T-cell (primary cell): Measurements from ENCODE around the gene ZNF26. TPM values are rescaled to one million over a fixed set of nuclear protein-coding genes. Genes with fewer than 3 reads are reported as not detected.
"Not testable (repeated sequence)": the region's sequence is repeated elsewhere in the genome, so short reads cannot be mapped to it uniquely, and the experiment has no call there.

Experiments used
- ATAC-seq, 4 experiments: fragments of 200-7000 bp in 3 of 4; fragments of 150-1000 bp in 1 of 4; cut with Tn5 transposase; replicated peaks in 1 of 4; 1 replicate in 3 of 4; 2 replicates in 1 of 4; pipeline ENCODE4 v1.10.0; 2021; ENCODE audit warnings: moderate library complexity in 3 of 4, mild to moderate bottlenecking in 2 of 4, moderate number of reproducible peaks in 1 of 4
- CTCF ChIA-PET, 2 donors: fragments of 300-600 bp; sonication (Branson Sonifier 250); formaldehyde crosslinking; loops; one replicate each; lab custom pipeline; 2022; ENCODE audit warnings: antibody characterized with exemption in 2 of 2; lab: Charles Lee
- POLR2A ChIA-PET, 2 donors: fragments of 300-600 bp; sonication (Branson Sonifier 250); formaldehyde crosslinking; loops; one replicate each; lab custom pipeline; 2022; ENCODE audit warnings: antibody characterized with exemption in 2 of 2; lab: Charles Lee
- DNase-seq, 35 experiments: peaks; one replicate each; pipeline versions ENCODE4 v3.0.0 to v3.0.0-alpha.2; 2013 to 2023
- H3K27ac ChIP-seq: one replicate; pipeline ENCODE4 v1.5.1; 2013; ENCODE audit warnings: low read length
- H3K27me3 ChIP-seq, 2 experiments: replicated peaks in 1 of 2; 1 replicate in 1 of 2; 2 replicates in 1 of 2; pipeline versions ENCODE4 v1.6.1 to v1.7.0; 2013; ENCODE audit warnings: low read length in 1 of 2, mixed read lengths in 1 of 2; ENCODE audit not compliant: control insufficient read depth in 2 of 2, insufficient read depth in 2 of 2; ENCODE audit errors: extremely low read depth in 1 of 2
- H3K36me3 ChIP-seq, 2 donors: 1 replicate in 1 of 2; 2 replicates in 1 of 2; pipeline versions ENCODE4 v1.6.1 to v1.7.0; 2013; ENCODE audit warnings: low read length in 1 of 2; ENCODE audit not compliant: control insufficient read depth in 2 of 2, insufficient read depth in 1 of 2; ENCODE audit errors: extremely low read depth in 1 of 2
- H3K4me1 ChIP-seq, 2 experiments: 1 replicate in 1 of 2; 2 replicates in 1 of 2; pipeline versions ENCODE4 v1.6.1 to v1.7.0; 2013; ENCODE audit warnings: low read length in 2 of 2, mixed read lengths in 1 of 2; ENCODE audit not compliant: insufficient read depth in 2 of 2, control insufficient read depth in 1 of 2; ENCODE audit errors: extremely low read depth in 1 of 2
- H3K4me3 ChIP-seq, 2 donors: 1 replicate in 1 of 2; 2 replicates in 1 of 2; pipeline versions ENCODE4 v1.5.1 to v1.7.0; 2013; ENCODE audit warnings: mild to moderate bottlenecking in 2 of 2, low read length in 1 of 2, moderate library complexity in 1 of 2; ENCODE audit not compliant: control insufficient read depth in 1 of 2; ENCODE audit errors: extremely low read depth in 1 of 2
- H3K9me3 ChIP-seq: 2 replicates; pipeline ENCODE4 v1.7.0; 2013
- H3K27ac Mint-ChIP-seq, 2 donors: one replicate each; pipeline ENCODE4 v1.8.0; 2020 to 2021; ENCODE audit warnings: mild to moderate bottlenecking in 2 of 2, mixed read lengths in 2 of 2
- H3K27me3 Mint-ChIP-seq, 2 donors: one replicate each; pipeline ENCODE4 v1.8.0; 2021 to 2022; ENCODE audit warnings: mixed read lengths in 2 of 2
- H3K36me3 Mint-ChIP-seq: one replicate; pipeline ENCODE4 v1.8.0; 2021; ENCODE audit warnings: mixed read lengths
- H3K4me1 Mint-ChIP-seq, 3 donors: one replicate each; pipeline ENCODE4 v1.8.0; 2020 to 2022; ENCODE audit warnings: mixed read lengths in 3 of 3, mild to moderate bottlenecking in 1 of 3
- H3K4me3 Mint-ChIP-seq, 3 donors: one replicate each; pipeline ENCODE4 v1.8.0; 2020 to 2022; ENCODE audit warnings: mild to moderate bottlenecking in 3 of 3, mixed read lengths in 3 of 3, moderate library complexity in 3 of 3
- H3K9me3 Mint-ChIP-seq, 3 donors: one replicate each; pipeline ENCODE4 v1.8.0; 2020 to 2022; ENCODE audit warnings: mixed read lengths in 3 of 3
- WGBS: methylation state at CpG from one replicate; pipeline ENCODE4 v1.1.5; 2013; ENCODE audit warnings: missing lambda C conversion rate; ENCODE audit not compliant: insufficient coverage; 5-methylcytosine and 5-hydroxymethylcytosine counted together
- total RNA-seq, 35 experiments: library from RNA in 6 of 35; stranded (reverse) in 6 of 35; fragments of 120-200 nt in 1 of 35; gene quantifications; one replicate each; pipeline versions ENCODE4 v1.2.1 to v1.2.4 and lab custom pipeline; 2013 to 2026

Gene ZNF26
- total RNA-seq, 5 donors from 2014 or later (not counting 1 experiment from before 2014, with no cell fraction given): 29.2 to 37.2 (median 32.7) TPM

DNA sequence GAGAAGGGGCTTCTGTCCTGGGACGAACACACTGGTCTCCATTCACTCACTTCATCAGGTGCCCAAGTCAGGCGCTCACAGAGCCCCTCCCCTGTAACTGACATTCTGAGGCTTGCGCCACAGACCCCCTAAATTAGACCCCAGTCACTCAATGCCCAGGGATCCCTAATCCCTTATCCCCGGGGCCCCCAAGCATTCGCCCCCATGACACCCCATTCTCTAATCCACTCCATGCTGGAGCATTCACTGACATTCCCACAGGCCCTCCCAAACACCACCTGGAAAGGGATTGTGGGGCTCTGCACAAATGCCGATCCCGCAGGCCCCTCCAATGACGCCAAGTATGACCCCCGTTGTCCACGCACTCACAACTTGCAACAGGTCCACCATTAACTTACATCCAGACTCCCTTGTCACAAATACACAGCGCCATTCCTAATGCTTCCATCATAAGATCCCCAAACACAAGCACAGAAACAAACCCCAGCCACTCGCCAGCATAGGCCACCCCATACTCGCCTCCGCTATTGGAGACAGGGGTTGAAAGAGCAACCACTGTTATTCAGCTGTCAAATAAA is 31.6 kb upstream of the ZNF26 start:
- WGBS: 95% methylated on average over 10 of the region's 14 CpGs
- Mint-ChIP-seq H3K36me3 (peaks cover 11% of the 10 kb centered on the region), H3K27me3 (no peaks in the 10 kb centered on the region), H3K27ac (peak overlapping the region; percentile 60 to 81), H3K4me1 (peaks cover 32 to 36% (median 35%) of the 10 kb centered on the region in 3 donors), H3K9me3 (peaks cover 0 to 4% (median under 1%) of the 10 kb centered on the region in 3 donors), H3K4me3 (peak overlapping the region; percentile 80 to 97 (median 96))
- CTCF ChIA-PET: no interaction called here
- Histone ChIP-seq H3K4me3 (no peak overlapping the region), H3K9me3 (peaks cover 4% of the 10 kb centered on the region), H3K27me3 (no peaks in the 10 kb centered on the region), H3K4me1 (peaks cover 0 to 28% of the 10 kb centered on the region in 2 experiments), H3K27ac (no peak overlapping the region), H3K36me3 (peaks cover 2 to 5% of the 10 kb centered on the region in 2 donors)
- POLR2A ChIA-PET: no interaction called here
- ATAC-seq (no peak), DNase-seq (no peak)

DNA sequence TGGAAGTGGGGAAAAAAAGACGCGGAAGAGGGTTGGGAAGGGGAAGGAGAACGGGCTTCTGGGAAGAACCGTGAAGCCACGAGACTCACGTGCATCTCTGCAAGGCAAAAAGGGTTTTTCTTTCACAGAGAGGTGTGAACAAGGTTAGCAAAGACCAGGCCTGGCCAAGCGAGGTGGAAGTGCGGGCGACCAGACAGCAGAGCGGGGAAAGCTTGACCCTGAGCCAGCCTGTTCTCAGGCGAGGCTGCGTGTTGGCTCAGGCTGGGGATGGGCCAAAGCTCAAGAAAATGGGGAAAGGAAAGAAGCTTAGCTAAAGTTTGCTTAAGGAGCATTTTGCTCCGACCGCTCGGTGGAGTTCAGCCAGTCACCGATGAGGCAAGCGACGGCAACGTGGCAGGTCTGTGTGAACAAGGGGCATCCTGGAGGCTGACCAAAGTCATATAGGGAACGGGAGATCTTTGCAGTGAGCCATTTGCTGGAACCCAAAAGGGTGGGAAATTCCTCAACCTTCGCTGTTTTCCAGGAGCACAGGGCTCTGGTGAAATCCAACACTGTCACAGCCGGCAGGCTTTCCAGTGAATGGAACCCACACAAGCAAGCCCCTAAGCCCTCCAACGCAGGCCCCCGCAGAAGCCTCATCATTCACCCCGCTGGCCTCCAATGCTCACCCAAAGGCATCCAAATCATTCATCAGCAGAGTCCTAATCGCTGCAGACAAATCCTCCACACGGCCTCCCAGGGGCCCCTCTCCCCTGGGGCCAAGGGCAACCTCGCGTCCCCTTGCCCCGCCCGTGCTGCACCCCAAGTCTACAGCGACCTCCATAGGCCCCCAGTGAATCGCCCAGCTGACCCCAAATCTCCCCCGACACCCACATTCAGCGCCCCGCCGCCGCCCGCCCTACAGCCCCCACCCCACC is 30.8 kb upstream of the ZNF26 start:
- H3K4me3 ChIP-seq: peak overlapping the region; percentile 61 to 79
- POLR2A ChIA-PET: no interaction called here
- peak in 3 of 4 experiments; percentile 30 to 52 (median 50) for ATAC-seq

DNA sequence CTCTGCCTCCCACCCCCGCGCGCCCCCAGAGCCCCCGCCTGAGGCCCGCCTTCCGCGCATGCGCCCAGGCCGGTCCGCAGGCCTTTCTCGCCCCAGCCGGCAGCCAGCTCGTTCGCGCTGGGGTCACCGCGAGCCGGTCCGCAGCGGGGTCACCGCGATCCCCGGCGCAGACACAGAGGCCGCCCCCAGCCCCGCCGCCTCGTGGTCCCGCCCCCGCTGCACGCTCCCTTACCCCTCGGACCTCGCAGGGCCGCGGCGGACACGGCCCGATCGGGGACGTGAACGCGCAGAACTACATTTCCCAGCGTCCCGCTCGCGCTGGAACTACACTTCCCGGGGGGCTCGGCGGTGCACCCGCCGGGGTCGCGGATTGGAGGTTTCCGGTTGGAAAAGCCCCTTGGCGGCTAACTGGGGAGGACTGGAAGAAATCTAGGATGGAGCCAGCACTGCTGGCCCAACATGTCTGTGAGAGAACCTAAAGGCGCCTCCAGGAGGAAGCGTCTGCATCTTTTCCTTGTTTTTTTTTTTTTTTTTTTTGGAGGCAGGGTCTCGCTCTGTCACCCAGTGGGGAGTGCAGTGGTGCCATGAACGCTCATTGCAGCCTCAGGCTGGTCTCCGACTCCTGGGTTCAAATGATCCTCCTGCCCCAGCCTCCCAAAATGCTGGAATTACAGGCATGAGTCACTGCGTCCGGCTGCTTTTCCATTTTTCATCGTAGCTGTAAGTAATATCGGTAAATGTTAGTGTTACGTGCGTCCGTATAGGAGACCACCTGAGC is 30.0 kb upstream of the ZNF26 start, which contains the start of gene ZNF605:
Gene ZNF605, minus strand, starts transcription at position 296 of the 778 bp plus-strand sequence. CDS start 10,671 bp downstream, outside the sequence.
- peak; percentile 69 to 92 (median 82) for DNase-seq
- CTCF ChIA-PET: interaction anchor here in 1 of 2 donors (0.8 kb wide), 1 partner anchor 52 kb away, joined by 3 read pairs; no protein-coding TSS in a partner anchor
- Mint-ChIP-seq H3K4me3 (peak within 1 kb of the TSS; percentile 94 to 97 (median 96)), H3K27me3 (no peaks in the 10 kb centered on the region), H3K4me1 (peaks cover 35 to 36% (median 36%) of the 10 kb centered on the region in 3 donors), H3K27ac (peak within 1 kb of the TSS; percentile 87 to 93), H3K36me3 (peaks cover 13% of the 10 kb centered on the region), H3K9me3 (peaks cover 0 to 4% (median 0%) of the 10 kb centered on the region in 3 donors)
- Histone ChIP-seq H3K4me1 (peaks cover 0 to 28% of the 10 kb centered on the region in 2 experiments), H3K27ac (peak within 1 kb of the TSS; percentile 78), H3K9me3 (no peaks in the 10 kb centered on the region), H3K4me3 (peak within 1 kb of the TSS; percentile 79 to 97), H3K36me3 (peaks cover 0 to 2% of the 10 kb centered on the region in 2 donors), H3K27me3 (no peaks in the 10 kb centered on the region)
- ATAC-seq: peak; percentile 96 to 97 (median 96)
- POLR2A ChIA-PET: interaction anchor here (0.6 to 0.7 kb wide), 2 partner anchors 30 to 76 kb away, joined by 3 to 7 read pairs; partner anchors contain the start of gene ZNF26 (in 1 of the 2)
- WGBS: 2% methylated on average over 56 of the region's 67 CpGs

More for the DNA sequence above, 30.8 kb upstream of the ZNF26 start:
- Mint-ChIP-seq H3K9me3 (peaks cover 0 to 4% (median 0%) of the 10 kb centered on the region in 3 donors), H3K4me3 (peak overlapping the region; percentile 80 to 97 (median 96)), H3K27ac (peak overlapping the region; percentile 60 to 67), H3K36me3 (peaks cover 13% of the 10 kb centered on the region), H3K27me3 (no peaks in the 10 kb centered on the region), H3K4me1 (peaks cover 35 to 36% (median 36%) of the 10 kb centered on the region in 3 donors)
- CTCF ChIA-PET: interaction anchor here in 1 of 2 donors (0.8 kb wide), 1 partner anchor 51 kb away, joined by 3 read pairs; no protein-coding TSS in a partner anchor
- DNase-seq: peak in 6 of 35 experiments; percentile 4 to 11 (median 8)
- Histone ChIP-seq H3K9me3 (peaks cover 4% of the 10 kb centered on the region), H3K27me3 (no peaks in the 10 kb centered on the region), H3K36me3 (peaks cover 0 to 2% of the 10 kb centered on the region in 2 donors), H3K27ac (peak overlapping the region; percentile 25), H3K4me1 (peaks cover 0 to 28% of the 10 kb centered on the region in 2 experiments)
- WGBS: 63% methylated on average over 30 of the region's 39 CpGs

DNA sequence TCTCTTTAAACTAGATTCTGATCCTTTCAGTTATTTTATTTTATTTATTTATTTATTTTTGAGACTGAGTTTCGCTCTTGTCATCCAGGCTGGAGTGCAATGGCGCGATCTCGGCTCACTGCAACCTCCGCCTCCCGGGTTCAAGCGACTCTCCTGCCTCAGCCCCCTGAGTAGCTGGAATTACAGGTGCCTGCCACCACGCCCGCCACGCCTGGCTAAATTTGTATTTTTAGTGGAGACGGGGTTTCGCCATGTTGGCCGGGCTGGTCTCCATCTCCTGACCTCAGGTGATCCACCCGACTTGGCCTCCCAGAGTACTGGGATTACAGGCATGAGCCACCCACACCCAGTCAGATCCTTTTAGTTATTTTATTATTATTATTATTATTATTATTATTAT is 24.4 kb upstream of the ZNF26 start:
- H3K27me3 Mint-ChIP-seq, H3K27me3 ChIP-seq, H3K36me3 ChIP-seq, H3K9me3 ChIP-seq, H3K4me1 Mint-ChIP-seq, H3K4me3 ChIP-seq, H3K27ac ChIP-seq, H3K4me1 ChIP-seq, H3K27ac Mint-ChIP-seq, POLR2A ChIA-PET, ATAC-seq, DNase-seq, CTCF ChIA-PET, H3K4me3 Mint-ChIP-seq: not testable (repeated sequence)
- WGBS: 100% methylated on average over 6 of the region's 14 CpGs
- peaks cover 20% of the 10 kb centered on the region for H3K36me3 Mint-ChIP-seq
- peaks cover 0 to 12% (median 6%) of the 10 kb centered on the region in 3 donors for H3K9me3 Mint-ChIP-seq

DNA sequence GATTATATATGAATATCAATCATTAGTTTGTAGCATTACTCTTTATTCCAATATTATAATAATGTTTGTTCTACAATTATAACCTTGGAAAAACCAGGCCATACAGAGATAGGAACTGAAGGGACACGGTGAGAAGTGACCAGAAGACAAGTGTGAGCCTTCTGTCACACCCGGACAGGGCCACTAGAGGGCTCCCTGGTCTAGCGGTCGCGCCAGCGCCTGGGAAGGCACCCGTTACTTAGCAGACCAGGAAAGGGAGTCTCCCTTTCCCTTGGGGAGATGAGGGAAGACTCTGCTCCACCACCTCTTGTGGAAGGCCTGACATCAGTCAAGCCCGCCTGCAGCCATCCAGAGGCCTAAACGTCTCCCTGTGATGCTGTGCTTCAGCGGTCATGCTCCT is 22.2 kb upstream of the ZNF26 start:
- H3K36me3 ChIP-seq, H3K27me3 ChIP-seq, H3K27ac Mint-ChIP-seq, H3K27ac ChIP-seq, ATAC-seq, H3K4me3 ChIP-seq, H3K4me1 ChIP-seq, H3K9me3 ChIP-seq, CTCF ChIA-PET, H3K4me1 Mint-ChIP-seq, DNase-seq, POLR2A ChIA-PET, H3K4me3 Mint-ChIP-seq, H3K27me3 Mint-ChIP-seq: not testable (repeated sequence)
- WGBS: 92% methylated on average over 2 of the region's 10 CpGs
- peaks cover 0 to 12% (median 6%) of the 10 kb centered on the region in 3 donors for H3K9me3 Mint-ChIP-seq
- H3K36me3 Mint-ChIP-seq: peaks cover 23% of the 10 kb centered on the region
